Tibial nerve (tissue), 4 donors: Measurements from ENCODE around the gene MSMP.
A peak's percentile ranks its signal among the peaks of the same experiment; 100 is the strongest.

Experiments
- CTCF ChIP-seq, 5 experiments: fragments of 200-600 bp in 3 of 5; fragments of 450-650 bp in 2 of 5; sonication (generic) in 3 of 5; IDR thresholded peaks; one replicate each; pipeline ENCODE4 v1.5.1; 2016 to 2019; ENCODE audit warnings: antibody characterized with exemption in 5 of 5, mild to moderate bottlenecking in 3 of 5, moderate library complexity in 2 of 5
- EP300 ChIP-seq, 2 donors: sonication (generic); formaldehyde crosslinking; IDR thresholded peaks; one replicate each; pipeline ENCODE4 v1.6.1; 2017; ENCODE audit warnings: antibody characterized with exemption in 2 of 2, mild to moderate bottlenecking in 1 of 2
- POLR2A ChIP-seq, 2 donors: fragments of 450-650 bp; IDR thresholded peaks; one replicate each; pipeline ENCODE4 v1.6.1; 2017; ENCODE audit warnings: antibody characterized with exemption in 2 of 2, mild to moderate bottlenecking in 2 of 2, moderate library complexity in 2 of 2

- TF ChIP-seq EP300 (IDR thresholded peaks at IDR 0.05) (peak in 1 of 2 donors; percentile 58), CTCF (IDR thresholded peaks at IDR 0.05) (no peak), POLR2A (IDR thresholded peaks at IDR 0.05) (peak in 1 of 2 donors; percentile 42)
Measured at GRCh38 chr9:35728041-35728971, 25.8 kb downstream of the MSMP start.
